SJSA1 (cell line): ENCODE results near the gene PRKCE. TPM values are rescaled to one million over a fixed set of nuclear protein-coding genes. Genes with fewer than 3 reads are reported as not detected.

Experiments
- DNase-seq, 2 experiments: peaks; one replicate each; pipeline ENCODE4 v3.0.0-alpha.2; 2015 to 2020; ENCODE audit warnings: low spot score in 2 of 2, low read depth in 1 of 2
- H3K27ac ChIP-seq: fragments of 250-450 bp; sonication (Bioruptor Pico); 2 replicates; pipeline ENCODE4 v1.5.1; 2020; ENCODE audit warnings: mild to moderate bottlenecking, moderate library complexity
- H3K27me3 ChIP-seq: fragments of 250-450 bp; sonication (Bioruptor Pico); replicated peaks from 2 replicates; pipeline ENCODE4 v1.5.1; 2020; ENCODE audit warnings: mild to moderate bottlenecking, moderate library complexity
- H3K36me3 ChIP-seq: fragments of 250-450 bp; sonication (Bioruptor Pico); 2 replicates; pipeline ENCODE4 v1.5.1; 2020; ENCODE audit warnings: mild to moderate bottlenecking
- H3K4me1 ChIP-seq: fragments of 250-450 bp; sonication (Bioruptor Pico); replicated peaks from 2 replicates; pipeline ENCODE4 v1.6.1; 2021; ENCODE audit warnings: mild to moderate bottlenecking
- H3K4me3 ChIP-seq: fragments of 250-450 bp; sonication (Bioruptor Pico); 2 replicates; pipeline ENCODE4 v1.5.1; 2020; ENCODE audit warnings: mild to moderate bottlenecking
- H3K9me3 ChIP-seq: fragments of 250-450 bp; sonication (Bioruptor Pico); replicated peaks from 2 replicates; pipeline ENCODE4 v1.5.1; 2020; ENCODE audit warnings: mild to moderate bottlenecking
- total RNA-seq: library from RNA; depleted of rRNA; stranded (reverse); fragments of >200 nt; shearing (Covaris generic); gene quantifications from 2 replicates; pipeline ENCODE4 v1.2.3, GENCODE V29; 2014

The PRKCE gene
- total RNA-seq, 1 experiment from 2014 or later = 43.3 TPM

GRCh38 chr2:46118656-46119371, 467.3 kb downstream of the PRKCE start:
- peak overlapping the region; percentile 96 for H3K27ac ChIP-seq
- DNase-seq = peak in 1 of 2 experiments; percentile 35
- peaks cover 16% of the 10 kb centered on the region for H3K36me3 ChIP-seq
- H3K4me3 ChIP-seq = no peak overlapping the region
- H3K9me3 ChIP-seq = no peaks in the 10 kb centered on the region
- peaks cover 77% of the 10 kb centered on the region for H3K4me1 ChIP-seq
- H3K27me3 ChIP-seq = no peaks in the 10 kb centered on the region

- DNase-seq = no peak
- Histone ChIP-seq H3K36me3 (peaks cover 16% of the 10 kb centered on the region), H3K9me3 (no peaks in the 10 kb centered on the region), H3K4me1 (peaks cover 77% of the 10 kb centered on the region), H3K4me3 (no peak overlapping the region), H3K27me3 (no peaks in the 10 kb centered on the region), H3K27ac (peak overlapping the region; percentile 96)
Observed at GRCh38 chr2:46119453-46119852, 468.0 kb downstream of the PRKCE start.

DNA sequence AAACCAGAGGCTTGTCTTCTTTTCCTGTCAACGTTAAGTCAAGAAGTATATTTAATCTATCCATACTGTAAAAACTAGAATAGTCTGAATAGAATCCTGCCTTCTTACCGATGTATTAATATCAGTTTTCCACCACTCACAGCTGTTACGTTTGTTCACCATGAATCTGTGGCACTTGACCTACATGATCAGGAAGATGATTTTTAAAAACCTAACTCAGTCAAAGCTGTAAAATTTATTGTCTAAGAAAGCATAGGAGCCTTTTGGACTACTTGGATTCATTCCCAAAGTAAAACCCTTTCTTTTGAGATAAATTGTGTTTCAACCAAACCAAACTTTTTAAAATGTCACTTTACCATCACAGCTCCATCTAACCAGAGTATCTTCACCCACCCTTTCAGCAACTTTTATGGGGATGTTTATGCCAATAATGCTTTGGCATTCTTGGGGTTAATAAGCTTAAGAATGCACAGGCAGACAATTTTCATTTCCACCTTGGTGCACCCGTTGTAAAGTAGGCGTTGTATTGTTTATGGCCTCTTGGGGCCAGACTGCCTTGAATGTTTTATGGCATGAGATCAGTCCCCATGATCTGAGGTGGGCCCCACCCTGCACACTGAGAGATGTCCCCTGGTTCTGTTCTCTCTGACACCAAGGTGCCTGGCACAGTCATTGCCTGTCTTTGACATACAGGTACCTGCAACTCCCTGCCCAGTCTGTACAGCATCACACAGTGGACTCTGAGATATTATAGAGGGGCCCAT, 469.5 kb downstream of the PRKCE start:
- peaks cover 67% of the 10 kb centered on the region for H3K4me1 ChIP-seq
- peaks cover 16% of the 10 kb centered on the region for H3K36me3 ChIP-seq
- no peaks in the 10 kb centered on the region for H3K27me3 ChIP-seq
- H3K27ac ChIP-seq = no peak overlapping the region
- no peaks in the 10 kb centered on the region for H3K9me3 ChIP-seq
- DNase-seq = no peak
- no peak overlapping the region for H3K4me3 ChIP-seq

DNA sequence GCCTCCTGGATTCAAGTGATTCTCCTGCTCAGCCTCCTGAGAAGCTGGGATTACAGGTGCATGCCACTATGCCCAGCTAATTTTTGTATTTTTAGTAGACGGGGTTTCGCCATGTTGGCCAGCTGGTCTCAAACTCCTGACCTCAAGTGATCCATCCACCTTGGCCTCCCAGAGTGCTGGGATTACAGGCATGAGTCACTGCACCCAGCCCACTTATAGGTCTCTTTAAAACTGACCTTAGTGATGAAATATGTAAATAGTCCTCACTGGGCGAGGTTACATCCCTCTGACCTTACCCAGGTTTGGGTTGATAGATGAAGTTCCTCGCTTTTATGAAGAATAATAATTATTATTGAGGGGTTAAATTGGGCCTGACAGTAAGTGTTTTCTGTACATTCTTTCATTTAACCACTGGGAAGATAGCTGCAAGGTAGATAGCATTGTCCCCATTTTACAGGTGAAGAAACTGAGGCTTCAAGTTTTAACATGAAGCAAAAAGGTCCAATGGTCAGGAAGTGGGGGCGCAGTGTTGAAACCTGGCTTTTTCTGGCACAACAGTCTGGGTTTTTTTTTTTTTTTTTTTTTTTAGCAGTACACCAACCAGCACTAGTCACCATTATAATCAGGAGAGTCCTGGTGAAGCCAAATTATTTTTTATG, 471.0 kb downstream of the PRKCE start:
- H3K4me3 ChIP-seq = no peak overlapping the region
- peaks cover 52% of the 10 kb centered on the region for H3K4me1 ChIP-seq
- peaks cover 12% of the 10 kb centered on the region for H3K36me3 ChIP-seq
- no peak overlapping the region for H3K27ac ChIP-seq
- no peaks in the 10 kb centered on the region for H3K9me3 ChIP-seq
- peak in 1 of 2 experiments; percentile 16 for DNase-seq
- no peaks in the 10 kb centered on the region for H3K27me3 ChIP-seq

- Histone ChIP-seq H3K27me3 (no peaks in the 10 kb centered on the region), H3K27ac (no peak overlapping the region), H3K4me1 (peaks cover 47% of the 10 kb centered on the region), H3K36me3 (peaks cover 8% of the 10 kb centered on the region), H3K4me3 (no peak overlapping the region), H3K9me3 (no peaks in the 10 kb centered on the region)
- no peak for DNase-seq
Observed at GRCh38 chr2:46123013-46123412, 471.5 kb downstream of the PRKCE start.

DNA sequence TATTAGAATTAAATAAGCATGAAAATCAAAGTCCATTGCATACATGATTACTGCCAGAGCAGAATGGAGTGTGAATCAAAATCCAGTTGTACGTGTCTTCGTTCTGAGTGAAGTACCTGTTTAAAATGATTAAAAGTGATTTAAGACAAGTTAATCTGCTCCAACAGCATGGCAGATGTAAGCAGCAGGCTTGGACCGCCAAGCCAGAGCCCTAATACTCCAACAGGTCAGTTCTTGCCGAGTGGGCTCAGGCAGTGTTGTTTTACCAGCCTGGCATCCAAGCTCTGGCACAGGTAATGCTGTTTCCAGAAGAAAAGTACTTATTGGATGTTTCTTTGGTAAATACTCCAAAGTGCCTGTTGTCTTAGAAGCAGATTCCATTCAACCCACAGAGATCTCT, 474.3 kb downstream of the PRKCE start:
- Histone ChIP-seq H3K27ac (no peak overlapping the region), H3K9me3 (no peaks in the 10 kb centered on the region), H3K4me3 (no peak overlapping the region), H3K4me1 (peaks cover 19% of the 10 kb centered on the region), H3K36me3 (no peaks in the 10 kb centered on the region), H3K27me3 (no peaks in the 10 kb centered on the region)
- DNase-seq = no peak

GRCh38 chr2:46126571-46126970, 475.1 kb downstream of the PRKCE start:
- H3K9me3 ChIP-seq = no peaks in the 10 kb centered on the region
- 0 out of 2 replicates have a peak, but pooled peaks cover 4% of the 10 kb centered on the region for H3K36me3 ChIP-seq
- H3K4me1 ChIP-seq = peaks cover 11% of the 10 kb centered on the region
- H3K27ac ChIP-seq = no peak overlapping the region
- DNase-seq = no peak
- H3K27me3 ChIP-seq = no peaks in the 10 kb centered on the region
- H3K4me3 ChIP-seq = no peak overlapping the region

DNA sequence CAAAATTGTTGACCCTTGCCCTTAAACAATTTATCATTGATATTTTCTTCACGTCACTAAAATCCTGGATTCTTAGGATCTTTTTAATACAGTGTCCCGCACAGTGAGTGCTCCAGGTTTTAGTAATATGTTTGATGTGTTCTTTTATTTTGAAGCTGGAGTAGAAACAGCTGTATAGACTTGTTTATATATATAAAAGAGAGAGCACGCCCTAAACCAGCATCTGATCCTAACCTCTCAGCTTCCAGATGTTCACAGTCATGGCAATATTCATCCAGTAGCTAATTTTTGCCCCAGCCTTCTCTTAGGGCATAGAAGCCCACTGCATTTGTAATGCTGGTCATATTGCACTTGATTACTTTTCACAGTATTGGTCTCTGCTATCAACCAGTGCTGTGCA, 475.7 kb downstream of the PRKCE start:
- no peak for DNase-seq
- H3K4me3 ChIP-seq = no peak overlapping the region
- H3K9me3 ChIP-seq = no peaks in the 10 kb centered on the region
- H3K27ac ChIP-seq = no peak overlapping the region
- H3K4me1 ChIP-seq = peaks cover 5% of the 10 kb centered on the region
- no peaks in the 10 kb centered on the region for H3K27me3 ChIP-seq
- peaks cover 6% of the 10 kb centered on the region; the same call in 1 of the 2 replicates for H3K36me3 ChIP-seq

- Histone ChIP-seq H3K9me3 (no peaks in the 10 kb centered on the region), H3K4me1 (peaks cover 4% of the 10 kb centered on the region; the same call in 1 of the 2 replicates), H3K4me3 (no peak overlapping the region), H3K36me3 (peaks cover 14% of the 10 kb centered on the region), H3K27ac (no peak overlapping the region), H3K27me3 (no peaks in the 10 kb centered on the region)
- no peak for DNase-seq
Observed at GRCh38 chr2:46130511-46130910, 479.0 kb downstream of the PRKCE start.

DNA sequence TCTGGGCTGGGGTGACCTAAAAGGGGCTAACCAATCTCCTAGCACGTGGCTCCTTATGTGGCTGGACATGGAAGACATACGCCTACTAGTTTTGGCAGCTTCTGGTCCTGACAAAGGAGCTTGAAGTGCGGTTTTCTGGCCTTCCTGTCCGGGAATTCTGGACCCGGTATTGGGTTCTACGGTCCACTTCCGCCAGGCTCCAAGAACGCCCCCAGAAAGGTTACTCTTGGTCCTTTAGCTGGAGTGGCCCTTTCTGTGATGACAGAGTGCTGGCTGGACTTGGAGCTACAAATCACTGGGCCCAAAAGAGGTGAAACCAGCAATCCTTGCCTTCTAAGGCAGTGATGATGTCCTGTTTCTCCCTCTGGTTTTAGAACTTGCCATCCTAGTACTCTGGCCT, 481.5 kb downstream of the PRKCE start:
- DNase-seq = no peak
- Histone ChIP-seq H3K4me1 (peaks cover 14% of the 10 kb centered on the region), H3K9me3 (no peaks in the 10 kb centered on the region), H3K27me3 (no peaks in the 10 kb centered on the region), H3K27ac (no peak overlapping the region), H3K4me3 (no peak overlapping the region), H3K36me3 (peaks cover 14% of the 10 kb centered on the region)

DNA sequence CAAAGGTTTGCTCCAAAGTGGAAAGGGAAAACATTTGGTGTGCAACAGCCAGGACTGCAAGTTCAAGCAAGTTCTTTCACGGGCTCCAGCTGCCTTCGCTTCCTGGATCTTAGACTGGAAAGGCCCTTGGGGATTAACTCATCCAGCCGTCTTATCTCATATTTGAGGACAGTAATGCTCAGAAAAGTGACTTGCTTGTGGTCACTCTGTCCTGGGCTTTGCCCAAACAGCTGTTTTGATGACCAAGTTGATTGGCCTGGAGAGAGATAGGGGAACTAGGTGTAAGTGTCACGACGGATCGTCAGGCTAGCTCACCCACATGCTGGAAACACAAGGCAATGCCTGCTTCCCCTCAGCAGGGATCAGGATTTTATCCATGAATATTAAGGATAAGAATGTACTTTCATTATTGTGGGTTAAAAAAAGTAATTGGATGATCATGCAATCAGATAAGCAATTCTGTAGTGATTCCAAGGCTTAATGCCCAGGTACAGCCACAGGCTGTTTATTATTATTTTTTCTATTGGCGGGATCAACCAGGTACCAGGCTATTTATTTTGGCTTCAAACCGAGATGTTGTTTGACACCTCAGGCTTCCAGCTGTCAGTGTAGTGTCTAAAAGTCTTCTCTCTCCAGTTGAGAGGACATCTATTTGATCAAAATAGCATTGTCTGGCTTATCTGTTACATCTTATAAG, 483.2 kb downstream of the PRKCE start:
- no peak for DNase-seq

GRCh38 chr2:46135228-46135855, 483.9 kb downstream of the PRKCE start:
- Histone ChIP-seq H3K9me3 (no peaks in the 10 kb centered on the region), H3K4me1 (peaks cover 14% of the 10 kb centered on the region), H3K27ac (peak overlapping the region; percentile 77), H3K27me3 (no peaks in the 10 kb centered on the region), H3K36me3 (peaks cover 14% of the 10 kb centered on the region), H3K4me3 (no peak overlapping the region)
- DNase-seq = no peak

More for the DNA sequence above, 483.2 kb downstream of the PRKCE start:
- Histone ChIP-seq H3K27ac (no peak overlapping the region), H3K4me3 (no peak overlapping the region), H3K36me3 (peaks cover 14% of the 10 kb centered on the region), H3K9me3 (no peaks in the 10 kb centered on the region), H3K27me3 (no peaks in the 10 kb centered on the region), H3K4me1 (peaks cover 14% of the 10 kb centered on the region)

DNA sequence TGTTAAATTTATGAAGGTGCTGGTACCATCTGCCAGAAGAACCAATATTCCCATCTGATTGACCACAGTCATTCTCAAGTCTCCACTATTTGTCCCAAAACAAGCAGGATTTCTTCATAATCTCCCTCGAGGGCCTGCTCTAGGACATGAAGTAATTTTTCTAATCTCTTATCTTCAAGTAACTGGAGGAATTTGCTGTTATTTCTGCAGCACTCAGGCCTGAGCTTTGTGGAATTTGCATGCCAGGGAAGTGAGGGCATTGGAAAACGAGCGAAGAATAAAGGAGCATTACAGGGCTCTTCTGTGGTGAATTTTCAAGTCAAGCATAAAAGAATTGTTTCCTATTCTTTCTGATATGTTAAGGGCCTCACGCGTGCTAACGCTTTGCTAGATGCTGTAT, 484.5 kb downstream of the PRKCE start:
- H3K36me3 ChIP-seq = peaks cover 14% of the 10 kb centered on the region
- no peak overlapping the region for H3K4me3 ChIP-seq
- no peaks in the 10 kb centered on the region for H3K27me3 ChIP-seq
- peaks cover 14% of the 10 kb centered on the region for H3K4me1 ChIP-seq
- peak in 1 of 2 experiments; percentile 57 for DNase-seq
- peak overlapping the region; percentile 77 for H3K27ac ChIP-seq
- no peaks in the 10 kb centered on the region for H3K9me3 ChIP-seq
